ENCODE results near the gene HGD.

DNA sequence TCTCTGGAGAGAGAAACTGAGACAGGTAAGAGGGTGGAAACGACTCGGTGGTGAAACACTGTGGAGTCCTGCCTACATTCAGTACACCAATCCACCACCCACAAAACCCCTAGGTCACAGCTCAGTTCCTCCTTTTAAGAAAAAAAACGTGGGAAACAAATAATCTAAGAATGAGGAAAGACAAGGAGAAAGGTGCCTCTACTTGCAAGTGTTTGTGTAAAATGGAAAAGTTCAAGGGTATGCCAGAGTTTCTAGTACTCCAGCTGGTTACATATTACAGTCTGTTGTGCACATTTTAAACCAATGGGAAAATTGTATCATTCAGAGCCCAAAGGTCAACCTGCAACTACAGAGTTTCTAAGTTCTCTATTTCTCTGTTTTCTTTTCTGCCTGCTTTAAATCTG lies 32.2 kb downstream of the HGD start:
- TF ChIP-seq, protein P1, sequence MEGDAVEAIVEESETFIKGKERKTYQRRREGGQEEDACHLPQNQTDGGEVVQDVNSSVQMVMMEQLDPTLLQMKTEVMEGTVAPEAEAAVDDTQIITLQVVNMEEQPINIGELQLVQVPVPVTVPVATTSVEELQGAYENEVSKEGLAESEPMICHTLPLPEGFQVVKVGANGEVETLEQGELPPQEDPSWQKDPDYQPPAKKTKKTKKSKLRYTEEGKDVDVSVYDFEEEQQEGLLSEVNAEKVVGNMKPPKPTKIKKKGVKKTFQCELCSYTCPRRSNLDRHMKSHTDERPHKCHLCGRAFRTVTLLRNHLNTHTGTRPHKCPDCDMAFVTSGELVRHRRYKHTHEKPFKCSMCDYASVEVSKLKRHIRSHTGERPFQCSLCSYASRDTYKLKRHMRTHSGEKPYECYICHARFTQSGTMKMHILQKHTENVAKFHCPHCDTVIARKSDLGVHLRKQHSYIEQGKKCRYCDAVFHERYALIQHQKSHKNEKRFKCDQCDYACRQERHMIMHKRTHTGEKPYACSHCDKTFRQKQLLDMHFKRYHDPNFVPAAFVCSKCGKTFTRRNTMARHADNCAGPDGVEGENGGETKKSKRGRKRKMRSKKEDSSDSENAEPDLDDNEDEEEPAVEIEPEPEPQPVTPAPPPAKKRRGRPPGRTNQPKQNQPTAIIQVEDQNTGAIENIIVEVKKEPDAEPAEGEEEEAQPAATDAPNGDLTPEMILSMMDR (IDR thresholded peaks at IDR 0.05) = no peak
- TF ChIP-seq POLR2A (IDR thresholded peaks at IDR 0.05) = no peak
